ENCODE results near the gene IGSF23.
"Not testable (repeated sequence)": the region's sequence is repeated elsewhere in the genome, so short reads cannot be mapped to it uniquely, and the experiment has no call there.

The IGSF23 gene

GRCh38 chr19:44593866-44594266 lies 19.5 kb upstream of the IGSF23 start:
- H3K36me3 ChIP-seq (ENCODE audit: insufficient read depth, low read length); H3K4me3 ChIP-seq (ENCODE audit: low read length); H3K4me1 ChIP-seq (ENCODE audit: insufficient read depth, low read length); H3K27me3 ChIP-seq (ENCODE audit: insufficient read depth, low read length); H2AFZ ChIP-seq (ENCODE audit: low read depth, low read length); H3K9me3 ChIP-seq (ENCODE audit: low read length): not testable (repeated sequence)

GRCh38 chr19:44596428-44597130 lies 16.8 kb upstream of the IGSF23 start:
- no peak overlapping the region for H3K4me3 ChIP-seq (ENCODE audit: low read length)
- H3K9me3 ChIP-seq (ENCODE audit: low read length), result peaks cover 2% of the 10 kb centered on the region
- H2AFZ ChIP-seq (ENCODE audit: low read depth, low read length), result no peak overlapping the region
- H3K4me1 ChIP-seq (ENCODE audit: insufficient read depth, low read length), result no peaks in the 10 kb centered on the region
- peaks cover 3% of the 10 kb centered on the region for H3K27me3 ChIP-seq (ENCODE audit: insufficient read depth, low read length)
- H3K36me3 ChIP-seq (ENCODE audit: insufficient read depth, low read length), result no peaks in the 10 kb centered on the region

GRCh38 chr19:44597131-44597491 lies 16.3 kb upstream of the IGSF23 start:
- Histone ChIP-seq H3K4me1 (ENCODE audit: insufficient read depth, low read length) (no peaks in the 10 kb centered on the region), H3K4me3 (ENCODE audit: low read length) (no peak overlapping the region), H3K9me3 (ENCODE audit: low read length) (peaks cover 2% of the 10 kb centered on the region), H3K36me3 (ENCODE audit: insufficient read depth, low read length) (no peaks in the 10 kb centered on the region), H3K27me3 (ENCODE audit: insufficient read depth, low read length) (peaks cover 3% of the 10 kb centered on the region), H2AFZ (ENCODE audit: low read depth, low read length) (no peak overlapping the region)

GRCh38 chr19:44598355-44598754 lies 15.0 kb upstream of the IGSF23 start:
- Histone ChIP-seq H3K4me1 (ENCODE audit: insufficient read depth, low read length) (no peaks in the 10 kb centered on the region), H3K36me3 (ENCODE audit: insufficient read depth, low read length) (no peaks in the 10 kb centered on the region), H3K9me3 (ENCODE audit: low read length) (peaks cover 2% of the 10 kb centered on the region), H2AFZ (ENCODE audit: low read depth, low read length) (no peak overlapping the region), H3K27me3 (ENCODE audit: insufficient read depth, low read length) (peaks cover 3% of the 10 kb centered on the region), H3K4me3 (ENCODE audit: low read length) (no peak overlapping the region)

- H2AFZ ChIP-seq (ENCODE audit: low read depth, low read length), result no peak overlapping the region
- no peak overlapping the region for H3K4me3 ChIP-seq (ENCODE audit: low read length)
- peaks cover 2% of the 10 kb centered on the region for H3K9me3 ChIP-seq (ENCODE audit: low read length)
- peaks cover 3% of the 10 kb centered on the region for H3K27me3 ChIP-seq (ENCODE audit: insufficient read depth, low read length)
- no peaks in the 10 kb centered on the region for H3K36me3 ChIP-seq (ENCODE audit: insufficient read depth, low read length)
- no peaks in the 10 kb centered on the region for H3K4me1 ChIP-seq (ENCODE audit: insufficient read depth, low read length)
These were observed 14.5 kb upstream of the IGSF23 start for GRCh38 chr19:44598880-44599279.

GRCh38 chr19:44600466-44600865 lies 12.9 kb upstream of the IGSF23 start:
- Histone ChIP-seq H3K4me1 (ENCODE audit: insufficient read depth, low read length) (no peaks in the 10 kb centered on the region), H3K27me3 (ENCODE audit: insufficient read depth, low read length) (peaks cover 3% of the 10 kb centered on the region), H3K4me3 (ENCODE audit: low read length) (no peak overlapping the region), H2AFZ (ENCODE audit: low read depth, low read length) (no peak overlapping the region), H3K9me3 (ENCODE audit: low read length) (peaks cover 2% of the 10 kb centered on the region), H3K36me3 (ENCODE audit: insufficient read depth, low read length) (no peaks in the 10 kb centered on the region)

GRCh38 chr19:44602081-44602480 lies 11.3 kb upstream of the IGSF23 start:
- H3K4me3 ChIP-seq (ENCODE audit: low read length), result no peak overlapping the region
- no peaks in the 10 kb centered on the region for H3K36me3 ChIP-seq (ENCODE audit: insufficient read depth, low read length)
- peaks cover under 1% of the 10 kb centered on the region for H3K27me3 ChIP-seq (ENCODE audit: insufficient read depth, low read length)
- H3K4me1 ChIP-seq (ENCODE audit: insufficient read depth, low read length), result no peaks in the 10 kb centered on the region
- no peaks in the 10 kb centered on the region for H3K9me3 ChIP-seq (ENCODE audit: low read length)
- H2AFZ ChIP-seq (ENCODE audit: low read depth, low read length), result no peak overlapping the region

GRCh38 chr19:44603201-44603945 lies 10.0 kb upstream of the IGSF23 start:
- no peak overlapping the region for H3K4me3 ChIP-seq (ENCODE audit: low read length)
- no peaks in the 10 kb centered on the region for H3K27me3 ChIP-seq (ENCODE audit: insufficient read depth, low read length)
- no peaks in the 10 kb centered on the region for H3K36me3 ChIP-seq (ENCODE audit: insufficient read depth, low read length)
- H3K9me3 ChIP-seq (ENCODE audit: low read length), result no peaks in the 10 kb centered on the region
- H2AFZ ChIP-seq (ENCODE audit: low read depth, low read length), result no peak overlapping the region
- H3K4me1 ChIP-seq (ENCODE audit: insufficient read depth, low read length), result no peaks in the 10 kb centered on the region

- H2AFZ ChIP-seq (ENCODE audit: low read depth, low read length), result no peak overlapping the region
- H3K4me3 ChIP-seq (ENCODE audit: low read length), result no peak overlapping the region
- no peaks in the 10 kb centered on the region for H3K4me1 ChIP-seq (ENCODE audit: insufficient read depth, low read length)
- H3K9me3 ChIP-seq (ENCODE audit: low read length), result no peaks in the 10 kb centered on the region
- H3K36me3 ChIP-seq (ENCODE audit: insufficient read depth, low read length), result no peaks in the 10 kb centered on the region
- H3K27me3 ChIP-seq (ENCODE audit: insufficient read depth, low read length), result no peaks in the 10 kb centered on the region
These were observed 9.1 kb upstream of the IGSF23 start for GRCh38 chr19:44604241-44604640.

- H3K9me3 ChIP-seq (ENCODE audit: low read length), result no peaks in the 10 kb centered on the region
- no peaks in the 10 kb centered on the region for H3K27me3 ChIP-seq (ENCODE audit: insufficient read depth, low read length)
- no peak overlapping the region for H3K4me3 ChIP-seq (ENCODE audit: low read length)
- no peaks in the 10 kb centered on the region for H3K4me1 ChIP-seq (ENCODE audit: insufficient read depth, low read length)
- no peaks in the 10 kb centered on the region for H3K36me3 ChIP-seq (ENCODE audit: insufficient read depth, low read length)
- no peak overlapping the region for H2AFZ ChIP-seq (ENCODE audit: low read depth, low read length)
These were observed 7.8 kb upstream of the IGSF23 start for GRCh38 chr19:44605547-44605946.

GRCh38 chr19:44607049-44607448 lies 6.3 kb upstream of the IGSF23 start:
- Histone ChIP-seq H3K4me1 (ENCODE audit: insufficient read depth, low read length) (no peaks in the 10 kb centered on the region), H3K9me3 (ENCODE audit: low read length) (no peaks in the 10 kb centered on the region), H2AFZ (ENCODE audit: low read depth, low read length) (no peak overlapping the region), H3K36me3 (ENCODE audit: insufficient read depth, low read length) (no peaks in the 10 kb centered on the region), H3K27me3 (ENCODE audit: insufficient read depth, low read length) (no peaks in the 10 kb centered on the region), H3K4me3 (ENCODE audit: low read length) (no peak overlapping the region)

- Histone ChIP-seq H3K4me1 (ENCODE audit: insufficient read depth, low read length) (no peaks in the 10 kb centered on the region), H3K36me3 (ENCODE audit: insufficient read depth, low read length) (no peaks in the 10 kb centered on the region), H3K4me3 (ENCODE audit: low read length) (no peak overlapping the region), H3K27me3 (ENCODE audit: insufficient read depth, low read length) (no peaks in the 10 kb centered on the region), H2AFZ (ENCODE audit: low read depth, low read length) (no peak overlapping the region), H3K9me3 (ENCODE audit: low read length) (no peaks in the 10 kb centered on the region)
These were observed 5.4 kb upstream of the IGSF23 start for GRCh38 chr19:44607917-44608316.

- no peak overlapping the region for H3K4me3 ChIP-seq (ENCODE audit: low read length)
- H3K4me1 ChIP-seq (ENCODE audit: insufficient read depth, low read length), result no peaks in the 10 kb centered on the region
- H3K9me3 ChIP-seq (ENCODE audit: low read length), result no peaks in the 10 kb centered on the region
- H3K27me3 ChIP-seq (ENCODE audit: insufficient read depth, low read length), result no peaks in the 10 kb centered on the region
- H3K36me3 ChIP-seq (ENCODE audit: insufficient read depth, low read length), result no peaks in the 10 kb centered on the region
- H2AFZ ChIP-seq (ENCODE audit: low read depth, low read length), result no peak overlapping the region
These were observed 5.0 kb upstream of the IGSF23 start for GRCh38 chr19:44608391-44608821.
